GM12878 (cell line): ENCODE data around the gene AGBL1. TPM values are rescaled to one million over a fixed set of nuclear protein-coding genes. Genes with fewer than 3 reads are reported as not detected.

Experiments
- ATAC-seq: fragments of 200-7000 bp; cut with Tn5 transposase; 3 replicates; pipeline ENCODE4 v1.9.1; 2020; ENCODE audit warnings: mild to moderate bottlenecking, moderate library complexity
- BruUV-seq: library from RNA; stranded (reverse); fragments of 400-500 nt; replicated peaks from 2 replicates; lab custom pipeline; 2021; lab: Mats Ljungman, UMichigan
- CTCF ChIA-PET: fragments of 300-600 bp; sonication (Branson Sonifier 250); formaldehyde crosslinking; extraction: SDS; loops from one replicate; lab custom pipeline; 2021; ENCODE audit warnings: inconsistent platforms; lab: Yijun Ruan, JAX
- POLR2A ChIA-PET: fragments of 350-600 bp; formaldehyde crosslinking; extraction: SDS; loops from one replicate; lab custom pipeline; 2021; ENCODE audit warnings: inconsistent platforms; lab: Charles Lee
- RAD21 ChIA-PET: fragments of 300-600 bp; sonication (Branson Sonifier 250); formaldehyde crosslinking; loops from one replicate; lab custom pipeline; 2023; ENCODE audit warnings: antibody characterized with exemption; ENCODE audit not compliant: unreplicated experiment; lab: Charles Lee
- SMC1A ChIA-PET: fragments of 300-600 bp; sonication (Branson Sonifier 250); formaldehyde crosslinking; loops from one replicate; lab custom pipeline; 2023; ENCODE audit not compliant: unreplicated experiment, uncharacterized antibody; lab: Charles Lee
- DNase-seq: peaks from one replicate; pipeline ENCODE4 v3.0.0-alpha.2; 2011; ENCODE audit warnings: low read depth, low spot score
- FAIRE-seq: peaks from 3 replicates; lab custom pipeline; 2011; peaks lifted over from hg19 to GRCh38; lab: Jason Lieb, UNC
- H2AFZ ChIP-seq: 2 replicates; pipeline ENCODE4 v1.6.0; 2011; ENCODE audit warnings: low read depth, low read length, control low read depth; ENCODE audit not compliant: control insufficient read depth
- H3K27ac ChIP-seq: 2 replicates; pipeline ENCODE4 v1.5.1; 2011; ENCODE audit warnings: control low read depth; ENCODE audit not compliant: control insufficient read depth, insufficient read depth
- H3K27me3 ChIP-seq, 2 experiments: replicated peaks in 1 of 2; 2 replicates each; pipeline versions ENCODE4 v1.6.0 to v1.6.1; 2011; ENCODE audit warnings: low read length in 1 of 2; ENCODE audit not compliant: control insufficient read depth in 2 of 2, insufficient read depth in 2 of 2
- H3K36me3 ChIP-seq, 2 experiments: 2 replicates each; pipeline ENCODE4 v1.5.1; 2011; ENCODE audit warnings: low read length in 1 of 2; ENCODE audit not compliant: control insufficient read depth in 2 of 2, insufficient read depth in 2 of 2
- H3K4me1 ChIP-seq: 2 replicates; pipeline ENCODE4 v1.6.1; 2011; ENCODE audit warnings: mild to moderate bottlenecking, low read length, moderate library complexity, mixed read lengths; ENCODE audit not compliant: control insufficient read depth, insufficient read depth
- H3K4me2 ChIP-seq: 2 replicates; pipeline ENCODE4 v1.6.0; 2011; ENCODE audit warnings: control low read depth; ENCODE audit not compliant: control insufficient read depth, insufficient read depth
- H3K4me3 ChIP-seq: fragments of 200-600 bp; sonication (generic); 2 replicates; pipeline ENCODE4 v1.5.1; 2016
- H3K79me2 ChIP-seq: 2 replicates; pipeline ENCODE4 v1.6.0; 2011; ENCODE audit warnings: low read length; ENCODE audit not compliant: control insufficient read depth, insufficient read depth
- H3K9ac ChIP-seq: 2 replicates; pipeline ENCODE4 v1.8.0; 2011; ENCODE audit warnings: low read length, control low read depth, mixed read lengths; ENCODE audit not compliant: control insufficient read depth, insufficient read depth
- H3K9me3 ChIP-seq: replicated peaks from 3 replicates; pipeline ENCODE4 v1.5.1; 2011; ENCODE audit warnings: mild to moderate bottlenecking, low read length; ENCODE audit not compliant: control insufficient read depth, insufficient read depth
- H4K20me1 ChIP-seq: 2 replicates; pipeline ENCODE4 v1.6.0; 2011; ENCODE audit not compliant: control insufficient read depth, insufficient read depth
- BHLHE40 ChIP-seq, 2 experiments: fragments of 450-650 bp in 1 of 2; IDR thresholded peaks; 2 replicates each; pipeline ENCODE4 v1.6.1; 2011 to 2017; ENCODE audit warnings: low read depth in 2 of 2, borderline replicate concordance in 1 of 2, improper control_type of control experiment in 1 of 2, low read length in 1 of 2, mild to moderate bottlenecking in 1 of 2
- CEBPB ChIP-seq, 2 experiments: fragments of 150-350 bp in 1 of 2; IDR thresholded peaks; 2 replicates each; pipeline ENCODE4 v1.6.1; 2012 to 2014; ENCODE audit warnings: low read depth in 2 of 2, low read length in 2 of 2, borderline replicate concordance in 1 of 2, inconsistent platforms in 1 of 2
- CHD4 ChIP-seq: fragments of 200-600 bp; sonication (generic); IDR thresholded peaks from 2 replicates; pipeline ENCODE4 v1.6.1; 2016; ENCODE audit warnings: mild to moderate bottlenecking
- ESRRA ChIP-seq: IDR thresholded peaks from 2 replicates; pipeline ENCODE4 v1.6.1; 2012; ENCODE audit warnings: mild to moderate bottlenecking, low read length, improper control_type of control experiment
- FOS ChIP-seq: IDR thresholded peaks from 3 replicates; pipeline ENCODE4 v1.6.1; 2011; ENCODE audit warnings: borderline replicate concordance; ENCODE audit not compliant: insufficient read length; ENCODE audit errors: extremely low read depth
- PRDM15 ChIP-seq: fragments of 450-650 bp; formaldehyde crosslinking; IDR thresholded peaks from 2 replicates; pipeline ENCODE4 v1.4.0; 2020; ENCODE audit warnings: mild to moderate bottlenecking, moderate library complexity
- TBL1XR1 ChIP-seq: IDR thresholded peaks from 2 replicates; pipeline ENCODE4 v1.6.1; 2012; ENCODE audit warnings: low read depth, low read length, improper control_type of control experiment
- ZNF274 ChIP-seq: IDR thresholded peaks from one replicate; pipeline ENCODE4 v1.8.0; 2011; ENCODE audit not compliant: insufficient read length, insufficient read depth
- WGBS: methylation state at CpG from one replicate; pipeline ENCODE4 v1.1.6; 2016; ENCODE audit warnings: low lambda C conversion rate; ENCODE audit not compliant: insufficient replicate concordance, insufficient coverage; ENCODE audit errors: missing lambda C conversion rate; 5-methylcytosine and 5-hydroxymethylcytosine counted together
- in situ Hi-C: fragments of 300-500 bp; cut with MboI; formaldehyde crosslinking; loops from 9 replicates; pipeline ENCODE4 v1.14.3; 2018; ENCODE audit warnings: mixed read lengths
- intact Hi-C: fragments of 100-400 bp; cut with micrococcal nuclease; formaldehyde crosslinking; loops from one replicate; pipeline ENCODE4 v1.14.2; 2022; ENCODE audit not compliant: unreplicated experiment
- polyA plus RNA-seq, 11 experiments: library from polyadenylated mRNA; depleted of rRNA in 4 of 11; unstranded in 6 of 11; stranded (reverse) in 5 of 11; fragments of >200 nt; fragmentation: Nextera tagmentation in 4 of 11; fragmentation: Illumina TruSeq in 1 of 11; extraction: Ambion mirVana in 4 of 11; extraction: Trizol in 1 of 11; gene quantifications; 1 replicate in 1 of 11; 2 replicates in 10 of 11; pipeline versions ENCODE4 v1.2.1 to v1.2.3, GENCODE V29; 2011 to 2016; ENCODE audit warnings: inconsistent platforms in 2 of 11, missing spikeins in 2 of 11, low read depth in 1 of 11
- total RNA-seq, 4 experiments: library from RNA; depleted of rRNA in 3 of 4; stranded (reverse); fragments of >200 nt in 3 of 4; fragmentation: Illumina TruSeq in 1 of 4; extraction: Trizol in 1 of 4; gene quantifications; 2 replicates each; pipeline versions ENCODE4 v1.2.1 to v1.2.3, GENCODE V29; 2013 to 2021
- TF ChIP-seq, protein P1 (sequence below): fragments of 450-650 bp; IDR thresholded peaks from 2 replicates; pipeline ENCODE4 v1.6.1; 2017; ENCODE audit warnings: mild to moderate bottlenecking, moderate library complexity

AGBL1 gene
- total and polyA plus RNA-seq, 10 of the 15 experiments (the other 5 are each of a cell fraction or from before 2014, with no cell fraction given): not detected

DNA sequence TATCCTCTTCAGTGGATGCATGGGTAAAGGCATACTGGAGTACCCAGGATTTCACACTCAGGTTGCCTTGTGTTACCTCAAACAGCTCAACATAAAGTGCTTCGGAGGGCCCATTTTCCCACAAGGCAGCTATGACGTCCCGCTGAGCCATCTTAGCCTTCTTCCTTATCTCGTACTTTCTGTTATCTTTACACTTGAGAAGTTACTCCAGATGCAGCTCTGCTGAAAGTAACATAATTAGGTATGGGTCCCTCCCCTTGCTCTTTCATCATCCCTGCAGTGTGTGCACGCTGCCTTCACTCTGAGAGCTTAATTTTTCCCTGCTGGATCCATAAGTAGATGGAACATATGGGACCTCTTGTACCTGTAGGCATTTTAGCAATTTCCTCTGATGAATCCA is 410.3 kb downstream of the AGBL1 start:
- ChIA-PET POLR2A (no interaction called here), RAD21 (no interaction called here), CTCF (no interaction called here), SMC1A (interaction anchor here (1.0 kb wide), 1 partner anchor 20 kb away, joined by 3 read pairs; no protein-coding TSS in a partner anchor)
- ATAC-seq (no peak), FAIRE-seq (no peak), DNase-seq (no peak)
- no peaks in the 10 kb centered on the region for H3K27me3 ChIP-seq
- in situ Hi-C loops: loop anchor here (25.0 kb wide), 1 partner anchor 103 kb away; no protein-coding TSS in a partner anchor
- no peaks in the 10 kb centered on the region for H3K9me3 ChIP-seq
- no peak overlapping the region for H3K27ac ChIP-seq
- no peak for TF ChIP-seq BHLHE40 (IDR thresholded peaks at IDR 0.05; ENCODE audit: borderline replicate concordance in 1 of 2, low read depth in 2 of 2, low read length in 1 of 2)
- no peaks in the 10 kb centered on the region for H3K36me3 ChIP-seq
- intact Hi-C loops: loop anchor here (10.0 kb wide), 1 partner anchor 245 kb away; no protein-coding TSS in a partner anchor
- no peak overlapping the region for H2AFZ ChIP-seq
- H4K20me1 ChIP-seq: no peaks in the 10 kb centered on the region
- H3K79me2 ChIP-seq: no peaks in the 10 kb centered on the region
- BruUV-seq: no TSS peak
- H3K4me1 ChIP-seq: no peaks in the 10 kb centered on the region
- no peak overlapping the region for H3K4me2 ChIP-seq
- 1% methylated on average over 5 of the region's 5 CpGs for WGBS
- no peak overlapping the region for H3K9ac ChIP-seq
- no peak overlapping the region for H3K4me3 ChIP-seq

- no TSS peak for BruUV-seq
- ChIA-PET RAD21 (no interaction called here), SMC1A (no interaction called here), CTCF (no interaction called here), POLR2A (no interaction called here)
- Histone ChIP-seq H4K20me1 (no peaks in the 10 kb centered on the region), H3K36me3 (no peaks in the 10 kb centered on the region), H3K9me3 (no peaks in the 10 kb centered on the region), H3K79me2 (no peaks in the 10 kb centered on the region), H2AFZ (no peak overlapping the region), H3K9ac (no peak overlapping the region), H3K4me1 (no peaks in the 10 kb centered on the region), H3K27me3 (no peaks in the 10 kb centered on the region), H3K4me3 (no peak overlapping the region), H3K27ac (no peak overlapping the region), H3K4me2 (no peak overlapping the region)
- intact Hi-C loops: loop anchor here (10.0 kb wide), 1 partner anchor 246 kb away; no protein-coding TSS in a partner anchor
- ATAC-seq (no peak), FAIRE-seq (no peak), DNase-seq (no peak)
- WGBS: 25% methylated on average over 2 of the region's 2 CpGs
- in situ Hi-C loops: loop anchor here (25.0 kb wide), 1 partner anchor 104 kb away; no protein-coding TSS in a partner anchor
- TF ChIP-seq ZNF274 (no peak), TBL1XR1 (no peak), CEBPB (IDR thresholded peaks at IDR 0.05; ENCODE audit: borderline replicate concordance in 1 of 2, low read depth in 2 of 2, low read length in 2 of 2) (no peak), ESRRA (no peak), PRDM15 (CRISPR knock-in tag) (no peak), FOS (no peak), CHD4 (no peak)
- TF ChIP-seq, protein P1, sequence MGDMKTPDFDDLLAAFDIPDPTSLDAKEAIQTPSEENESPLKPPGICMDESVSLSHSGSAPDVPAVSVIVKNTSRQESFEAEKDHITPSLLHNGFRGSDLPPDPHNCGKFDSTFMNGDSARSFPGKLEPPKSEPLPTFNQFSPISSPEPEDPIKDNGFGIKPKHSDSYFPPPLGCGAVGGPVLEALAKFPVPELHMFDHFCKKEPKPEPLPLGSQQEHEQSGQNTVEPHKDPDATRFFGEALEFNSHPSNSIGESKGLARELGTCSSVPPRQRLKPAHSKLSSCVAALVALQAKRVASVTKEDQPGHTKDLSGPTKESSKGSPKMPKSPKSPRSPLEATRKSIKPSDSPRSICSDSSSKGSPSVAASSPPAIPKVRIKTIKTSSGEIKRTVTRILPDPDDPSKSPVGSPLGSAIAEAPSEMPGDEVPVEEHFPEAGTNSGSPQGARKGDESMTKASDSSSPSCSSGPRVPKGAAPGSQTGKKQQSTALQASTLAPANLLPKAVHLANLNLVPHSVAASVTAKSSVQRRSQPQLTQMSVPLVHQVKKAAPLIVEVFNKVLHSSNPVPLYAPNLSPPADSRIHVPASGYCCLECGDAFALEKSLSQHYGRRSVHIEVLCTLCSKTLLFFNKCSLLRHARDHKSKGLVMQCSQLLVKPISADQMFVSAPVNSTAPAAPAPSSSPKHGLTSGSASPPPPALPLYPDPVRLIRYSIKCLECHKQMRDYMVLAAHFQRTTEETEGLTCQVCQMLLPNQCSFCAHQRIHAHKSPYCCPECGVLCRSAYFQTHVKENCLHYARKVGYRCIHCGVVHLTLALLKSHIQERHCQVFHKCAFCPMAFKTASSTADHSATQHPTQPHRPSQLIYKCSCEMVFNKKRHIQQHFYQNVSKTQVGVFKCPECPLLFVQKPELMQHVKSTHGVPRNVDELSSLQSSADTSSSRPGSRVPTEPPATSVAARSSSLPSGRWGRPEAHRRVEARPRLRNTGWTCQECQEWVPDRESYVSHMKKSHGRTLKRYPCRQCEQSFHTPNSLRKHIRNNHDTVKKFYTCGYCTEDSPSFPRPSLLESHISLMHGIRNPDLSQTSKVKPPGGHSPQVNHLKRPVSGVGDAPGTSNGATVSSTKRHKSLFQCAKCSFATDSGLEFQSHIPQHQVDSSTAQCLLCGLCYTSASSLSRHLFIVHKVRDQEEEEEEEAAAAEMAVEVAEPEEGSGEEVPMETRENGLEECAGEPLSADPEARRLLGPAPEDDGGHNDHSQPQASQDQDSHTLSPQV: no peak
These were observed 411.4 kb downstream of the AGBL1 start for GRCh38 chr15:86491118-86491517.
